Stimulated activated CD4-positive, alpha-beta T cell treated with anti-CD3 and anti-CD28 coated beads, Interleukin-2, amount 100 ng/mL, for 24 hours (primary cell): Measurements from ENCODE around the gene TYW1.
"Not testable (repeated sequence)": the region's sequence is repeated elsewhere in the genome, so short reads cannot be mapped to it uniquely, and the experiment has no call there.

Experiments
- DNase-seq, 2 donors: peaks; one replicate each; pipeline ENCODE4 v3.0.0-alpha.2; 2020

Gene TYW1

DNA sequence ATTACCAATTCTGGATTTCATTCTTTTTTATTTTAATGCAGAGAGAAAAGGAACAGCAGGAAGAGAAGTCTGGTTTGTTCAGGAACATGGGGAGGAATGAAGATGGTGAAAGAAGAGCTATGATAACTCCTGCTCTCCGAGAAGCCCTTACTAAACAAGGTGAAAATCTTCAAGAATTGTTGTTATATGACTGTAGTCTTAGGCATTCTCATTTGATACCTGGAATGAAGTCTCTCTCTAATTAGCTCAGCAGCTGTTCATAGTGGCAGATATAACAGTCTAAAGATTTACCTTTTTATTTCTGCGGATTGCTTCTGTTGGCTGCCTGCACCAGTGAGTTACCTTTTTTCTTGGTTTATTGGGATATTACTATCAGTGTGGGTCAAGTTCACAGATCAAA lies 53.3 kb downstream of the TYW1 start:
- not testable (repeated sequence) for DNase-seq

- not testable (repeated sequence) for DNase-seq
These were observed 55.5 kb downstream of the TYW1 start for GRCh38 chr7:67052161-67052560.

DNA sequence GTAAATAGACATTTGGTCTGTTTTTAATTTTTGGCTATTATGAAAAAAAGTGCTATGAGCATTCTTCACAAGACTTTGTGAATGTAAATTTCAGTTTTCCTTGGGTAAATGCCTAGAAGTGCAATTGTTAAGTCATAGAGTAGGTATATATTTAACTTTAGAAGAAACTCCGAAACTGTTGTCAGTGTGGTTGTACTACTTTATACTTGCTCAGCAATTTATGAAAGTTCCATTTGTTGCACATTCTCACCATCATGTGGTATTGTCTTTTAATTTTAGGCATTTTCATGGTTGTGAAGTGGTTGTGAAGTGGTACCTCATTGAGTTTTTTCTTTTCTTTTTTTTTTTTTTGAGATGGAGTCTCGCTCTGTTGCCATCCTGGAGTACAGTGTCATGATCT lies 60.0 kb downstream of the TYW1 start:
- no peak for DNase-seq

DNA sequence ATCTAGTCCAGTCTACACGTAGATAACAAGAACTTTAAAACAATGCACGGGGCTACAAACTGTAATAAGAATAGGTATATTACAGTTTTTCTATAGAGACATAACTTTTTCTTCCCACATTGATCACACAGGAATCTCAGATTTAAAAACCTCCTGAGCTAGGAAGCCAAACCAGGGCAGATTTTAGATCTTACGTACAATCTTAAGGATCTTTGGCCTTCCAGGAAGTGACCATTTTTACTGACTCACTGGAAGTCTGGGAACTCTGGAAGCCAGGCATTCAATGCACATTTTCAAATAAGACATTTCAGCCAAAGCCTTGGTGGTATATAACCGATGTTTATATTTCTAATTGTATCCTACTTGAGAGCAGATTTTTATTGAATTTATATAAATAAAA lies 64.7 kb downstream of the TYW1 start:
- not testable (repeated sequence) for DNase-seq

DNA sequence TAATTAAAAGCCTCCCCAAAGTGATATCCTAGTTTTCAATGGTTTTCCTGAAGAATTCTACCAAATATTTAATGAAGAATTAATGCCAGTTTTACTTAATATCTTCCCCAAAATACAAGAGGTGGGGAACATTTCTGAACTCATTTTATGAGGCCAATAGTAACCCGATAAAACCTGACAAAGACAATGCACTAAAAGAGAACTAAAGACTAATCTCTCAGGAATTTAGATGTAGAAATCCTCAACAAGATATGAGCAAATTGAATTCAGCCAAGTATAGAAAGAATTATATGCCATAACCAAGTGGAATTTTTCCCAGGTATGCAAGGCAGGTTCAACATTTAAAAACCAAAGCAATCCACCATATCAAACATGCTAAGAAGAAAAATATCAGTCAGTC lies 66.2 kb downstream of the TYW1 start:
- not testable (repeated sequence) for DNase-seq

DNA sequence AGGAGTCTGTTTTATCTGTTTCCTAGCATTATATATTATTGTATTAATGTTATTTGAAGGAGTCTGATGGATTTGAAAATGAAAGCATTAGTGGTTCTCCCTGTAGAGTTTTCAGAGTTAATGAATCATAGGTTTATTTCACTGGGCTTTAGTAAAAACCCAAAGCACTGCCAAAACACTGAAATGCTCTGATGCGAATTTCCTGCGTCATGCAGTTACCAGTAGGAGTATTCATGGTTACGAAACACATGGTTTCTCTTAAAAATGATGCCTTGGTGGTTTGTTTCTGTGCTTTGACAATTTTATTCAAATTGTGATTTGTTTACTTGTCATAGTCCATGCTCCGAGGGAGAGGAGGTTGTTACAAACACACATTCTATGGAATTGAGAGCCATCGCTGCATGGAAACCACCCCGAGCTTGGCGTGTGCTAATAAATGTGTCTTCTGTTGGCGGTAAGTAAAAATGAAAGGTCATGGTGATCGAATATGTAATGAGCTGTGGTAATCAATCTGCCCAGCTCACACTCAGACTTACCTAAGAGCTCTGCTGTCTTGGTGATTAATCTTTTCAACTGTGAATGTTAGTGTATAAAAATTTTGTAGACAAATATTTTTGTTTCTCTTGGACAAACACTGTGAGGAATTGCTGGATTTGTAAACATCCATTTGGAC lies 70.5 kb downstream of the TYW1 start:
- DNase-seq: not testable (repeated sequence)

DNA sequence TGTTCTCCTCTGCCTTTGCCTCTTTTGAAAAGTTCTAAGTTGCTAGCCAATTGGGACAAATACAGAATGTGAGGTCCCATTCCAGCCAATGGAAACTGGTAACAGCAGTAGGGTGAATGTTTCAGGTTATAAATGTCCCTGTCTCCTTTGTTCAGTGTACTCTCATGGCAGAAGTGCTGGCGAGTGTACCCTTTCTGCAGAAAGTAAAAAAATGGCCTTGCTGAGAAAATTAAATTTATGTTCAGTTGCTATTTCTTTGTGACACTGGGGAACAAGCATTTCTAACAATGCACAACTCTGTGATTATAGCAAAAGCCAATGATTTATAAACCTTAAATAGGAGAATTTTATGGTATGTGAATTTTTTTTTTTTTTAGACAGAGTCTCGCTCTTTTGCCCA lies 79.5 kb downstream of the TYW1 start:
- DNase-seq: not testable (repeated sequence)

DNA sequence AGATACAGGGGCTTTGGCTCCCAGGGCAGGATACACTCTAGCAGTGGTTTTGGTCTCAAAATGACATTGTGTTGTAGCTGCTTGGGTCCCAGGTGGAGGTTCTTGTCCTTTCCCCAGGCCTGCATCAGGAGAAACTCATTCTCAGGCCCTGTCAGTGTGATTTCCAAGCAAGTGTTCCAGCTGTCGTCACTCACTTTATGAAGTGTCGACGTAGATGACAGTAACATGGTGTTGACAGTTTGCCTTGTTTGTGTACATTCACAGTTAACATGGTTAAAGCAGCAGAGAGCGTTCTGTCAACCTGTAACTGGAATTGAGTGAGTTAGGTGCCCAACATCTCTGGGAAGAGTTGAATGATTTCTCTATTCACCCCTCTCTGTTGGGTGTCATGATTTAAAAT lies 86.2 kb downstream of the TYW1 start:
- not testable (repeated sequence) for DNase-seq

DNA sequence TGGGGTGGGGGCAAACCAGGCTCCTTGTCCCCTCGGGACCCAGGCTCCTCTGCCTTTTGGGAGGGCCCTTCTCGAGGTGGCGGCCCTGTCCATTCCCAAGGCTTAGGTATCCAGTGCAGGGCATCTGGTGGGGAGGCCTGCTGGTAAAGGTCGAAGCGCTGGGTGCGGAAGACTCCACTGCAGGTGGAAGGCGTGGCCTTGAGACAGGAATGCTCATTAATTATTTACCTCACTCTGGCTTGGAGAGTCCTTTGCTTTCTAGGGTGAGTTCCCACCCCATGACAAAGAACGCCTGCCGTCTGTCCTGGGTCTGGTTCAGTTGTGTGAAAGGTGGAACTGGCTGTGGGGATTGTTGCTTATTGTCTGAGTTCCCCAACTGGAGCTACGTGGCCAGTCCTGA lies 92.6 kb downstream of the TYW1 start:
- DNase-seq: not testable (repeated sequence)

GRCh38 chr7:67091053-67091452 lies 94.4 kb downstream of the TYW1 start:
- DNase-seq: not testable (repeated sequence)

GRCh38 chr7:67098031-67098430 lies 101.4 kb downstream of the TYW1 start:
- not testable (repeated sequence) for DNase-seq

DNA sequence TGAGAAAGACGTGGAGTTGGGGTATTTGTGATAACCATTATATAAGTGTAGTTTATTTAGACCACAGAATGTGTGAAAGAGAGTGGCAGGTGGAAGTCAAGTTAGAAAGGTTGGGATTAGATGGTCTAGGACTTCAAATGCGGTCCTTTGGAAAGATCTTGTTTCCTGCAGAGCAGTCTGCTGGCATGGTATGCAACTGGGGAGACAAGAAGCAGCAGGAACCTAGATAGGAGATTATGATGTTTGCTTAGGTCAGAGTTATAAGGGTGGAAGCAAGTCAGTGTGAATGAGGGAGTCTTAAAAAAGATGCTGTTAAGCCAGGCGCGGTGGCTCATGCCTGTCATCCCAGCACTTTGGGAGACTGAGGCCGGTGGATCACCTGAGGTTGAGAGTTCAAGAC lies 102.8 kb downstream of the TYW1 start:
- DNase-seq: not testable (repeated sequence)

DNA sequence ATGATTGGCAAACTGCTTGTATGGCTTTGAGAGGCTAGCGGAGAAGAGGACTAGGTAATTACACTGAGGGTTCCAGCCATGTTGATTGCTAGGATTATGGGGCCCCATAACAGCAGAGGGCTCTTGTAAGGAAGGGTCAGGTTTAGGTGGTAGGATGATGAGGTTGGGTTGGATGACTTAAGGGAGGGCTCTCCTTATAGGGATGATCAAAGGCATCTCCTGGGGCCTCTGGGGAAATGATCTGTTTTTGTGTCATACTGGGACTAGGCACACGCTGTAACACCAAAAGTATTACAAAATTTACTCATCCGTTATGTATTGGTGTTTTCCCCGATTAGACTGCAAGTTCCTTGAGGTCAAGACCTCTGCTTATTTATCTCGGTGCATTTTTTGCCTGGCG lies 103.4 kb downstream of the TYW1 start:
- DNase-seq: not testable (repeated sequence)

DNA sequence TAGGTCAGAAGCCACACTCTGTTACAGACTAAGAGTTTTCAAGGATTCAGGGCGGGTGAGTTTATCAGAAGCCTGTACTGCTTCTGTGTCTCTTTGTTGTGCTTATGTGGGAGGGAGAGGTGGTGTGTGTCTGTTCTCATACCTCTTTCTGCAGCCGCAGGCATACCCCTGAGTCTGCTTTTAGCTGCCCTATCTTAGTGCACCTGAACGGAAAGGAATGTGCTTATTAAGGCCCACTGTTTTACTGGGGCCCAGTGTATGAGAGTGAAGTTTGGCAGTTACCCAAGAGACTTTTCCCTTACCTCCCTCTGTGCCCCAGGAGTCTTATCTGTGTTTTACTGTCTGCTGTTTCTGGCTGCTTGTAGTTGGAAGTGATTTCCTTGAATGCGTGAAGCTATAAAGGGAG lies 104.3 kb downstream of the TYW1 start:
- no peak for DNase-seq

- not testable (repeated sequence) for DNase-seq
These were observed 108.3 kb downstream of the TYW1 start for GRCh38 chr7:67104937-67105336.

- peak in 1 of 2 donors; percentile 5 for DNase-seq
These were observed 108.7 kb downstream of the TYW1 start for GRCh38 chr7:67105377-67105776.

DNA sequence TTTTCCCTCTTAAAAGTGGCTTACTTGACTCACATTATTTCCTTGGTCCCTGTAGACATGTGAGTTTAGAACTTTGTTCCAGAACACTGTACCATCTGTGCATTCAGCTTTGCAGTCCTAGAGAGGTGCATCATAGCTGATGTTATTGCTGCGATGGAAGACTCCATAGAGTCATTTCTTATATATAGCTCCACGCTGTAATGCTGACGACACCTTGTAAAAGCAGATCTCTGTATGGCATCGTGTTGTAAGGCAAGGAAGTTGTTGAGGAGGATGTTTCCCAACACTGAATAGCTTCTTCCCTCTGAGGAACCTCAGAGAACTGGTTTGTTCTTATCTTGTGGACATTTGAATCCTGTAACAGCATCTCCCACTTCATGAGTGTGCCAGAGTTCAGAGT lies 109.6 kb downstream of the TYW1 start:
- not testable (repeated sequence) for DNase-seq

- DNase-seq: not testable (repeated sequence)
These were observed 114.7 kb downstream of the TYW1 start for GRCh38 chr7:67111342-67111741.

DNA sequence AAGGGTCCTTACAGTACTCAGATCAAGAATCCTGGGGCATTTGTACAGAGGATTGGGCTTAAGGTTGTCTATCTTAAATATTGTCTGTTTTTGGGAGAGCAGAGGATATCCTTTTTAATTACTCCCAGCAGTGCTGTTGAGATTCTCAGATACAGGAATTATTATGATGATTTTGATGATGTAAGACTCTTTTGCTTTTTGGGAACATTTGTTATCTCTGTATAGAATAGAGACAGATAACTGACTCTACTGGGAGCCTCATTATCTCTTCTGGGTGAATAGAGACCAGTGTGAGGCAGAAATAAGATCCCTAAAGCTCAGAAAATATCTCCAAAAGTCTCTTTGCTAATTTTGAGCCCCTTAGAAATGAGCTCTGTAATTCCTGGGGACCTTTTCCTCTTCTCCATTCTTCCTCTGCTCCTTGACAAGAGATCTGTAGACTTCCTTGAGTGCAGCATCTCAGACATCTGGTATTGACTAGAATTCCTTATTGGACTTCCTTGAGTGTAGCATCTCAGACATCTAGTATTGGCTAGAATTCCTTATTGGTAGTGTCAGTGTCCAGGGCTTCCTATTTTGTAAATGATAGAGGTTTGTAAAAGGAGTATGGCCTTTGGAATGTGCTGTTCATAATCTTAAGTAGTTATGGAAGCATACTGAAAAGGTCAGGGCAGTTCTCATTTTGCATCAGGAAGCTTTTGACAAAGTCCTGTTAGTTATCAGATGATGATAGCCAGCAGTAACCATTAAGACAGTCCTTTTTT lies 118.0 kb downstream of the TYW1 start:
- DNase-seq: not testable (repeated sequence)

GRCh38 chr7:67120491-67120890 lies 123.9 kb downstream of the TYW1 start:
- not testable (repeated sequence) for DNase-seq

GRCh38 chr7:67128257-67128656 lies 131.6 kb downstream of the TYW1 start:
- DNase-seq: not testable (repeated sequence)

GRCh38 chr7:67130766-67131165 lies 134.1 kb downstream of the TYW1 start:
- not testable (repeated sequence) for DNase-seq

GRCh38 chr7:67134912-67135311 lies 138.3 kb downstream of the TYW1 start:
- peak; percentile 13 to 26 for DNase-seq
